Stimulated activated CD8-positive, alpha-beta memory T cell treated with anti-CD3 and anti-CD28 coated beads, Interleukin-15, amount 100 ng/mL, for 4 hours (primary cell): ENCODE results near the gene UTS2.

Experiments
- DNase-seq, 2 donors: peaks; one replicate each; pipeline ENCODE4 v3.0.0-alpha.2; 2020; ENCODE audit warnings: low read depth in 2 of 2

UTS2 gene, protein sequence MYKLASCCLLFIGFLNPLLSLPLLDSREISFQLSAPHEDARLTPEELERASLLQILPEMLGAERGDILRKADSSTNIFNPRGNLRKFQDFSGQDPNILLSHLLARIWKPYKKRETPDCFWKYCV

DNA sequence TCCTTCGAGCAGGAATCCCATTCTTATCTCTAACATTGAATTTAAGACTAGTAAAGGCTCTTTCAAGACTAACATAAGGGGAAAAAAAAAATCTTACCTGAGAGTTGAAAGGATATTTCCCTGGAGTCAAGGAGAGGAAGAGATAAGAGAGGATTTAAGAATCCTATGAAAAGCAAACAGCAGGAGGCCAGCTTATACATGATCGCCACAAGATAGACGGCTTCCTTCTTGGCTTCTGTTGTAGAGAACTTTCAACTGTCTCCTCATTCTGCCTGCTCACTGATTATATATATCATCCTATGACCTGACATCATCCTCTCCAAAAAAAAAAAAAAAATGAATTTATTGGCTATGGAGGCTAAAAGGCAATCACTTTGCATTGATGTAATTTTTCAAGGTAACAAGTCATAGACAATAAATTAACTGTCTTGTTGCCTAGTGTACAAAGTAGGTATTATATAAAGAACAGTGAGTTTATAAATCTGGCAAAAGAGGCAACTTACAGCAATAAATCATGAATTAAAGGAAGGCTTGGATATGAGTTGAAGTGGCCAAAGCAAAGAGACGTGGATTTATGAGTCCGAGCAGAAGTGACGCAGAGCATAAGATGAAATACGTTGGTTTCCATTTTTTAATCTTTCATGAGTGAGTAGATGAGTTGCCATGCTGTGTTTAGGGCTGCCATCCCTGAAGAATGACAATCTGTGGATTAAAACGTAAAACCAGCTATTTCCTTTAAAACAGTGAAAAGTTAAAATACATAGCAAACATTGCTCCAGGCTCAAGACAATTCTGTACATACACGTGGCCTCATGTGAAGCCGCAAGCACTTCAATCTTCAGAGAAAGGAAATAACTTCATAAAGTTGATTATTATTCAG is at the start of gene UTS2:
UTS2 (minus strand) TSS at position 262 of the 880 bp plus-strand sequence; CDS start at position 200, 62 bp downstream.
- DNase-seq = no peak

DNA sequence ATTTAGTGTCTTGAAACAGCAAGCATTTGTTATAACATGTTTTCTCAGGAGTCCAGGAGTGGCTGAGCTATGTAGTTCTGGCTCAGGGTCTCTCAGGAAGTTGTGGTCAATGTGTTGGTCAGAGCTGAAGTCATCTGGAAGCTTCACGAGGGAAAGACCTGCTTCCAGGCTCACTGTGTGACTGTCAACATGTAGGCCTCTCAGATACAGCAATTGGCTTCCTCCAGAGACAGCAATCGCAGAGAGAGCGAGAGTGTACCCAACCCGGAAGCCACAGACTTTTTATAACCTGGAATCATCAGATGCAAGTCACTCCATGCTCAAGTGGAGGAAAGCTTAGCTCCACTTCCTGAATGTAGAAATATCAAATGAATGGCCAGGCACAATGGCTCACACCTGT is 46.9 kb upstream of the UTS2 start:
- no peak for DNase-seq

- no peak for DNase-seq
Measured at GRCh38 chr1:7898962-7899361, 46.1 kb upstream of the UTS2 start.

DNA sequence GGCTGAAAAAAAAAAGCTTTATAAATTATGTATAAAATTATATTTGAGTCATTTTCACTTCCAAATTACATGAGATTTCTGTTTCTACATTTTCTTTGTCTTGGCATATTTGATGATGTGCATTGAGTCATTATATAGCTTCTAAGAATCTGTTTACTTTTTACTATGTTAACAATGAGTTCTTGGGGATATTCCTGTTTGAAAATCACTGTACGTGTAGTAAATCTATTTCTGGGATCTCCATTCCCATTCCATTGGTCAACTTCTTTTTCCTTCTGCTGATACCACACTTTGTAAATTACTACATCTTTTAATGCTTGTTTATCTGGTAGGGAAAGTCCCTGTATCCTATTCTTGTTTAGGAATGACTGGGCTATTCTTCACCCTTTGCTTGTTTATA is 44.1 kb upstream of the UTS2 start:
- no peak for DNase-seq

DNA sequence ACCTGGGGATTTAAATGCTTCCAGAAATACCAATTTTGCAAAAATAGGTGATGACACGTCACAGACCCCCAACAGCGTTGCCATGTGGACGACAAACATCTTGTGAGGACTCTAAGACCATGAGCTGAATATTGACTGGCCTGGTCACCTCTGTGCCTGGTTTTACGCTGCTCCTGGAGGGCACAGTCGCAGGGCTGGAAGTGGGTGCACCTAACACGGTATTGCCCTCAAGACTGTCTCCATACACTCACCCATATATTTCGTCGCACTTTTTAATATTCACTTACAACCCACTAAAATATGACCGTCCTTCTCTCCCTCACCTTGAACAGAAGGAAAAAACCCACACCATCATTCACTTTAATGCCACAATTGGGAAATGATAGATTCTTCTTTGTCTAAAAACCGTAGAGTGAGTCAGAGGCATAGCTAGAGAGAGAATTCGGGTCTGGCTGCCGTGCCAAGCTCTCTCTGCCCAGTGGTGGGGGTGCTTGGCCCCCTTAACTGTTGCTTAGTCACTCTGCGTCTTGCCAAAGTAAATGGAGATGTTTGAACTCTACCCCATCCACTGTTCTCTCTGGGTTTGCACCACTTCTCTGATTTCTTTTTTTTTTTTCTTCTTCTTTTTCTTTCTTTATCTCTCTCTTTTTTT is 40.8 kb upstream of the UTS2 start:
- no peak for DNase-seq

DNA sequence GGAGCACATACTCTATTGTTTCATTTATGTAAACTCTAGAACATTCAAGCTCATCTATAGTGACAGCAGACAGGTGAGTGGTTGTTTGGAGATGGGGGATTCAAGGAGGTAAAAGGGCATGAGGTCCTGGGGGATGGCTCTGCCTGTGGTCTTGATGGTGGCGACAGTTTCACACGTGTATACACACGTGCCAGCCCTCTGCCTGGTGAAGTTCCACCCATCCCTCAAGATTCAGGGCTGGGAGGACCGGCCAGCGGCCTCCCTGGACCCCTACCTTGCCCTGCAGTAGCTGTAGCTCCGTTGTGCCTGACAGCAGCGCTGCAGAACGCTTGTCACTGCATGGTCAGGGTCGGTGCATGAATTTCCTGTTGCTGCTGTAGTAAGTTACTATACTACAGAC is 38.9 kb upstream of the UTS2 start:
- no peak for DNase-seq

DNA sequence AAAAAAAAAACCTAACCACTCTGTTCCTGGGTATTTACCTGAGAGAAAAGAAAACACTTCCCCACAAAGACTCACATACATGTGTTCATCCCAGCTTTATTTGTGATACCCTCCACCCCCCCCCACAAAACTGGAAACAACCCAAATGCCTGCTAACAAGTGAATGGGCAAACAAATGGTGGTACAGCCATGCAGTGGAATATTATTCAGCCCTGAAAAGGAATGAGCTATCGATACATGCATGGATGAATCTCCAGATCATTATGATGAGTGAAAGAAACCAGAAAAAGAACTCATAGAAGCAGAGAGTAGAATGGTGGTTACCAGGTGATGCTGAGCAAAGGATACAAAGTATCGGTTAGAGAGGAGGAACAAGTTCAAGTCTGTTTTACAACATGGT is 38.0 kb upstream of the UTS2 start:
- no peak for DNase-seq

DNA sequence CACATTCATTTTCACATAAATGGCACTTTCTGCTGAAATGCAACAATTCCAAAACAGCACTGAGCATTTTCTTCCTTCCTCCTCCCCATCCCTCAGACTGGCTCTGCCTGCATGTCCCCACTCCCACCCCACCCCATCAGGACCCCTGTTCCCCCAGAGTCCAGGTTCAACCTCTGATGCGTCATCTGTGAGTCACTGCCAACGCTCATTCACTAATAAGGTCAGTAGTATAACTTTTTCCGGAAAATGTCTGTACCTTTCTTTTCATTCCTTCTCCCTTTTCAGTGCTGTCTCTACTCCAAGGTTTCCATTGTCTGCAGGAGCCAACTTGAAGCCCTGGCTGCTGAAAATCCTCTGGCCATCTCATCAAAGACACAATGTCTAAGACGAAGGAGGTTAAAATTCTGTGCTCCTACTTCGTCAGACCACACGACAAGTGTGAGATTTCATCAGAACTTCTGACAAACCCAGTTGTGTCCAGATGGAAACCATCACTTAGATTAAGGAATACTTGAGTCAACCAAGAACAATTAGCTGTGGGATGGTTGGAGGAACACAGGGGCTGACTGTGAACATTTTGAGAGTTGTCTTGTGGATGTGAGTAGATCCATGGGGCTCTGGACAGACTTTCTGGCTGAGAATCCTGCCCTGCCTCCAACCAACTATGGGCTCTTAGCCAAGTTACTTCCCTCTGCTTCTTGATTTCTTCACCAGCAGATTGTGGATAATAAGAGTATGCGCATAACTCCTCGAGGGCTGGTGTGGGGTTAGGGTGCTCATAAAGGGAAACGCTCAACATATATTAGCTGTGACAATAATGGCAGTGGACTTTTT is 35.6 kb upstream of the UTS2 start:
- DNase-seq = no peak

- DNase-seq = no peak
Measured at GRCh38 chr1:7886405-7886745, 33.5 kb upstream of the UTS2 start.

- no peak for DNase-seq
Measured at GRCh38 chr1:7885513-7886404, 32.9 kb upstream of the UTS2 start.

DNA sequence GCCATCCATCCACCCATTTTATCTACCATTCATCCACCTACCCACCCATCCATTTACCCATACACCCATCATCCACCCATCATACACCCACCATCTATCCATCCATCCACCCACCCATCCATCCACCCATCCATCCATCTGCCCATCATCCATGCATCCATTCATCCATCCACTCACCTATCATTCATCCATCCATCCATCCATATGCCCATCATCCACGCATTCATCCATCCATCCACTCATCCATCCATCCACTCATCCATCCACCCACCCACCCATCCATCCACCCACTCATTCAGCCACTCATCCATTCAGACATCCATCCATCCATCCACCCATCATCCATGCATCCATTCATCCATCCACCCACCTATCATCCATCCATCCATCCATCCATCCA is 31.9 kb upstream of the UTS2 start:
- DNase-seq = no peak

DNA sequence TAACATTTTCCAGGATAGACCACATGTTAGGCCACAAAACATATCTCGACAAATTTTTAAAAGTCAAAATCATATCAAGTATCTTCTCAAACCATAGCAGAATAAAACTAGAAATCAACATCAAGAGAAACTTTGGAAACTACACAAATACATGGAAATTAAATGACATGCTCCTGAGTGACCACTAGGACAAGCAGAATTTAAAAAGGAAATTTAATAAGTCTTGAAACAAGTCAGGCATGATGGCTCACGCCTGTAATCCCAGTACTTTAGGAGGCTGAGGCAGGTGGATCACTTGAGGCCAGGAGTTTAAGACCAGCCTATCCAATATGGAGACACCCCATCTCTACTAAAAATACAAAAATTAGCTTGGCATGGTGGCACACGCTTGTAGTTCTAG is 26.4 kb upstream of the UTS2 start:
- no peak for DNase-seq

- no peak for DNase-seq
Measured at GRCh38 chr1:7878027-7878426, 25.2 kb upstream of the UTS2 start.

GRCh38 chr1:7873801-7874795 is 21.2 kb upstream of the UTS2 start:
- DNase-seq = no peak

DNA sequence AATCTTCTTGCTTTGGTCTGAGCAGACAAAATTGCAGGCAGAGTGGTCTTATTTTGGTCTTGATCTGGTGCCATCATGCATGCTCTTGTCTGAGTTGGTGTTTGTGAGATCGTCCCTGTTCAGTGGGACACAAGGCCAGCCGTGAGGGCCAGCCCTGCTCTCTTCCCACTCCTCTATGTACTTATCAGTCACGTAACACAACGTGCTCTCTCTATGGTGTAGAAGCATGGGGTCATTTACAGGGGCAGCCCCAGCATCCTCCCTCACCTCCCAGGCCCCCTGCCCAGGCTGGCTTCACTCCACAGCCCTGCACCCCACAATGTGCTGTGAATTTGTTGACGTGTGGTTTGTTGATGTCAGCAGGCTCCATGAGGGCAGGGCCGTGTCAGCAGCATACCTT is 18.3 kb upstream of the UTS2 start:
- no peak for DNase-seq

GRCh38 chr1:7869136-7869920 is 16.5 kb upstream of the UTS2 start:
- no peak for DNase-seq

DNA sequence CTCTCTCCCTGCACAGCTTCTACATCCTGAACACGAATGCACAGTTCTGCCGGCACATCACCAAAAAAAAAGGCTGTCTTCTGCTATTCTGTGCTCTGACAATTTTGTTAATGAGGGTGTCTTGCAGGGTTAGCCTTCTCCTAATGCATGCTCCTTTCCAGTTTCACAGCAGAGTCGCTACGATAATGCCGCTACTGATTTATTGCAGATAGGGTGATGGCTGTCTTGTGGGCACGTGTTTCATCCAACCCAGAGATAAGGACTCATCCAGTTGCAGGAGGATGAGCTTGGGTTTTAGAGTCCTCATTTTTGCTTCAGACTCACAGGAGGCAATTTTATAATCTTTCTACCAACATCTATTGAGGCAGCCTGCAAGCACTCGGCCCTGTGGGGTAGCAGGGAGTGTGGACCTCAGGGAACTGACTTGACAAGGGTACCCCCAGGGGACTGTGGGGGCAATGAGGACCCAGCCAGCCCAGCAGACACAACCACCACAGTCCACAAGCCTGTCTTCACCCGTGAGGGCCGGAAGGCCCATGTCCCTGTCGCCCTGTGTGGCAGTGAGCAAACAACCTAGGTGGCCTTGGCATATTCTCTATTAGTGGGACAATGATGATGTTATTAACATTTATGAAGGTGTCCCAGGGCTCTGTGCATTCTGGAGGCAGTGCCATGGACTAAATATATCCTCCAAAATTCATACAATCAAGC is 15.4 kb upstream of the UTS2 start:
- DNase-seq = no peak

DNA sequence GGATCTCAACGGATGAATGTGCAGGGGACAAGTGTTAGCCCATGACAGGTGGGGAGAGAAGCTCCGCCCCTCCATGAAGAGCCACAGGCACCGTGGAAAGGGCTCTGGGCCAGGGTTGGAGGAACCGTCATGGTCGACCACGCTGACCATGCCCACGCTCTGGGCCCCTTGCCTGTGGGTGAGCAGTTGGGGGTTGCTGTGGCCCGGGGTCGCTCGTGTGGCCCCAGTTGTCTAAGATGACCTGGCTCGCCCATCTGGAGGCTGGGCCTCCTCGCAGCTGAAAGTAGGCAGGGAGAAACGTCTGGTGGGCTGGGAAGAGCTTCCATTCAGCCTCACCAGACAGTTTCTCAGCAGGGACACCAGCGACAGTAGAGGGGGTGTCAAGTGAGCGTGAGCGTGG is 13.1 kb upstream of the UTS2 start:
- no peak for DNase-seq
